PC-9 (cell line): ENCODE measurements around the gene AMOTL1. TPM values are rescaled to one million over a fixed set of nuclear protein-coding genes. Genes with fewer than 3 reads are reported as not detected.

Source experiments
- BruUV-seq: library from RNA; stranded (reverse); fragments of 400-500 nt; replicated peaks from 2 replicates; lab custom pipeline; 2021; lab: Mats Ljungman, UMichigan
- CTCF ChIA-PET: fragments of 300-600 bp; sonication (Branson Sonifier 250); formaldehyde crosslinking; loops from one replicate; lab custom pipeline; 2022; ENCODE audit warnings: antibody characterized with exemption; lab: Charles Lee
- POLR2A ChIA-PET: fragments of 300-600 bp; sonication (Branson Sonifier 250); formaldehyde crosslinking; loops from one replicate; lab custom pipeline; 2022; ENCODE audit warnings: antibody characterized with exemption; ENCODE audit not compliant: unreplicated experiment; lab: Charles Lee
- DNase-seq, 2 experiments: peaks; one replicate each; pipeline versions ENCODE4 v3.0.0 to v3.0.0-alpha.2; 2015 to 2022; ENCODE audit warnings: mixed read lengths in 1 of 2
- H2AFZ ChIP-seq: fragments of 200-600 bp; sonication (generic); 2 replicates; pipeline ENCODE4 v1.8.1; 2017; ENCODE audit warnings: antibody characterized with exemption
- H3F3A ChIP-seq: fragments of 200-600 bp; sonication (generic); 2 replicates; pipeline ENCODE4 v1.8.1; 2017; ENCODE audit warnings: antibody characterized with exemption, mild to moderate bottlenecking, low read depth; ENCODE audit not compliant: insufficient read depth
- H3K27ac ChIP-seq: fragments of 200-600 bp; sonication (generic); 2 replicates; pipeline ENCODE4 v1.6.1; 2016; ENCODE audit warnings: mixed run types
- H3K27me3 ChIP-seq: fragments of 200-600 bp; sonication (generic); 2 replicates; pipeline ENCODE4 v1.6.1; 2016; ENCODE audit warnings: low read depth, mixed run types; ENCODE audit not compliant: insufficient read depth
- H3K36me3 ChIP-seq: fragments of 200-600 bp; sonication (generic); 2 replicates; pipeline ENCODE4 v1.6.1; 2016; ENCODE audit warnings: low read depth, mixed run types
- H3K4me1 ChIP-seq: fragments of 200-600 bp; sonication (generic); replicated peaks from 2 replicates; pipeline ENCODE4 v1.6.1; 2016; ENCODE audit warnings: mixed run types; ENCODE audit not compliant: insufficient read depth
- H3K4me2 ChIP-seq: fragments of 200-600 bp; sonication (generic); 2 replicates; pipeline ENCODE4 v1.6.1; 2017; ENCODE audit warnings: mixed run types
- H3K4me3 ChIP-seq: fragments of 200-600 bp; sonication (generic); 2 replicates; pipeline ENCODE4 v1.6.1; 2016; ENCODE audit warnings: mixed run types
- H3K79me2 ChIP-seq: fragments of 200-600 bp; sonication (generic); 2 replicates; pipeline ENCODE4 v1.6.1; 2017; ENCODE audit warnings: low read depth, mixed run types
- H3K9me2 ChIP-seq: fragments of 200-600 bp; sonication (generic); 2 replicates; pipeline ENCODE4 v1.8.1; 2017; ENCODE audit warnings: mild to moderate bottlenecking; ENCODE audit not compliant: insufficient read depth
- H3K9me3 ChIP-seq: fragments of 200-600 bp; sonication (generic); 2 replicates; pipeline ENCODE4 v1.8.1; 2016; ENCODE audit warnings: low read depth; ENCODE audit not compliant: insufficient read depth
- H4K20me1 ChIP-seq: fragments of 200-600 bp; sonication (generic); 2 replicates; pipeline ENCODE4 v1.8.1; 2017; ENCODE audit not compliant: insufficient read depth
- CTCF ChIP-seq: fragments of 200-600 bp; sonication (generic); conservative IDR thresholded peaks from 2 replicates; pipeline ENCODE4 v1.6.1; 2017; ENCODE audit warnings: mixed run types, antibody characterized with exemption, mild to moderate bottlenecking, moderate library complexity
- EZH2 ChIP-seq: fragments of 200-600 bp; sonication (generic); IDR thresholded peaks from 2 replicates; pipeline ENCODE4 v1.8.0; 2017; ENCODE audit warnings: antibody characterized with exemption, low read depth
- intact Hi-C: fragments of 100-400 bp; cut with micrococcal nuclease; formaldehyde crosslinking; loops from one replicate; pipeline ENCODE4 v1.10.0; 2022; ENCODE audit not compliant: unreplicated experiment
- total RNA-seq: library from RNA; stranded (reverse); gene quantifications from 2 replicates; pipeline ENCODE4 v1.2.3, GENCODE V29; 2021

The AMOTL1 gene
- total RNA-seq, 1 experiment from 2014 or later = 60.5 TPM

- DNase-seq = no peak
- Histone ChIP-seq H4K20me1 (peaks cover 12% of the 10 kb centered on the region; the same call in 1 of the 2 replicates), H3K9me3 (no peaks in the 10 kb centered on the region), H3K4me3 (no peak overlapping the region), H3K4me2 (no peak overlapping the region), H2AFZ (no peak overlapping the region), H3K9me2 (no peaks in the 10 kb centered on the region), H3K79me2 (peaks cover 50% of the 10 kb centered on the region), H3K27ac (no peak overlapping the region), H3K4me1 (peaks cover 13% of the 10 kb centered on the region), H3K36me3 (peaks cover 76% of the 10 kb centered on the region), H3K27me3 (no peaks in the 10 kb centered on the region), H3F3A (peaks cover 62% of the 10 kb centered on the region)
- ChIA-PET CTCF (no interaction called here), POLR2A (no interaction called here)
- no peak for TF ChIP-seq CTCF
- no peak for TF ChIP-seq EZH2
- intact Hi-C loops = no loop called here
- no TSS peak for BruUV-seq
Observed at GRCh38 chr11:94830722-94831510, 62.8 kb downstream of the AMOTL1 start.

- ChIA-PET CTCF (interaction anchor here (0.6 kb wide), 1 partner anchor 229 kb away, joined by 3 read pairs; no protein-coding TSS in a partner anchor), POLR2A (no interaction called here)
- H2AFZ ChIP-seq = no peak overlapping the region
- no peak for TF ChIP-seq EZH2
- no peak for TF ChIP-seq CTCF
- H3K9me2 ChIP-seq = no peaks in the 10 kb centered on the region
- H3K4me3 ChIP-seq = no peak overlapping the region
- no TSS peak for BruUV-seq
- peaks cover 74% of the 10 kb centered on the region for H3K36me3 ChIP-seq
- intact Hi-C loops = no loop called here
- no peaks in the 10 kb centered on the region for H3K9me3 ChIP-seq
- no peak overlapping the region for H3K27ac ChIP-seq
- H3K4me1 ChIP-seq = peaks cover 13% of the 10 kb centered on the region
- no peaks in the 10 kb centered on the region for H3K27me3 ChIP-seq
- no peak for DNase-seq
- H4K20me1 ChIP-seq = peaks cover 16% of the 10 kb centered on the region; the same call in 1 of the 2 replicates
- peaks cover 50% of the 10 kb centered on the region for H3K79me2 ChIP-seq
- peaks cover 61% of the 10 kb centered on the region for H3F3A ChIP-seq
- no peak overlapping the region for H3K4me2 ChIP-seq
Observed at GRCh38 chr11:94831529-94831928, 63.4 kb downstream of the AMOTL1 start.

- intact Hi-C loops = no loop called here
- DNase-seq = peak; percentile 11 to 59
- no TSS peak for BruUV-seq
- Histone ChIP-seq H3K36me3 (peaks cover 82% of the 10 kb centered on the region), H3K27ac (0 out of 2 replicates have a peak overlapping the region, but pooled peaks have one; percentile 9), H3K9me2 (no peaks in the 10 kb centered on the region), H3K79me2 (peaks cover 52% of the 10 kb centered on the region), H3K4me2 (no peak overlapping the region), H3K4me1 (peaks cover 13% of the 10 kb centered on the region), H3F3A (peaks cover 62% of the 10 kb centered on the region), H3K4me3 (no peak overlapping the region), H3K9me3 (no peaks in the 10 kb centered on the region), H2AFZ (no peak overlapping the region), H4K20me1 (peaks cover 22% of the 10 kb centered on the region), H3K27me3 (no peaks in the 10 kb centered on the region)
- TF ChIP-seq CTCF (no peak), EZH2 (no peak)
- ChIA-PET POLR2A (no interaction called here), CTCF (interaction anchor here (0.6 kb wide), 1 partner anchor 12 kb away, joined by 3 read pairs; no protein-coding TSS in a partner anchor)
Observed at GRCh38 chr11:94832604-94833235, 64.6 kb downstream of the AMOTL1 start.
